Bronchial epithelial cell (primary cell): ENCODE measurements around the gene ACTMAP. TPM values are rescaled to one million over a fixed set of nuclear protein-coding genes. Genes with fewer than 3 reads are reported as not detected.

Experiments
- DNase-seq: peaks from one replicate; pipeline ENCODE4 v3.0.0-alpha.2; 2010; ENCODE audit warnings: low read depth
- FAIRE-seq: peaks from 2 replicates; lab custom pipeline; 2011; peaks lifted over from hg19 to GRCh38; lab: Jason Lieb, UNC
- H3K27me3 ChIP-seq: 2 replicates; pipeline ENCODE4 v1.5.1; 2011; ENCODE audit warnings: low read length; ENCODE audit not compliant: control insufficient read depth, insufficient read depth
- H3K36me3 ChIP-seq: 2 replicates; pipeline ENCODE4 v1.5.1; 2011; ENCODE audit warnings: low read length; ENCODE audit not compliant: control insufficient read depth, insufficient read depth
- H3K4me3 ChIP-seq: 2 replicates; pipeline ENCODE4 v1.5.1; 2011; ENCODE audit warnings: mild to moderate bottlenecking, low read depth, low read length, control low read depth
- total RNA-seq: library from RNA; depleted of rRNA; stranded (reverse); fragments of >200 nt; gene quantifications from 2 replicates; pipeline ENCODE4 v1.2.1, GENCODE V29; 2014
- TF ChIP-seq, protein P1 (sequence below): IDR thresholded peaks from 2 replicates; pipeline ENCODE4 v1.5.1; 2011; ENCODE audit warnings: mild to moderate bottlenecking, moderate library complexity, low read length, control low read depth, inconsistent platforms; ENCODE audit not compliant: insufficient read depth, severe bottlenecking

ACTMAP gene
- total RNA-seq, 1 donor from 2014 or later, result 0.26 TPM

DNA sequence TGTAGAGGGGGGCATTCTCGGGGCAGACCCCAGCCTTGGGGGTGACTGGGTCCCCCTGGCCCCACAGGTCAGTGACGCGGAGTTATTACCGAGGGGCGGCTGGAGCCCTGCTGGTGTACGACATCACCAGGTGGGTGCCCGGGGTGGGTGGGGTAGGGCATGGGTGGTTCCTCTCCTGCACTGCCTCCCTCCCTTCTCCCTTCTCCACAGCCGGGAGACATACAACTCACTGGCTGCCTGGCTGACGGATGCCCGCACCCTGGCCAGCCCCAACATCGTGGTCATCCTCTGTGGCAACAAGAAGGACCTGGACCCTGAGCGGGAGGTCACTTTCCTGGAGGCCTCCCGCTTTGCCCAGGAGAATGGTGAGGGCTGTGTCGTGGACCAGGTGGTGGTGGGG, 33.4 kb upstream of the ACTMAP start:
- Histone ChIP-seq H3K27me3 (no peaks in the 10 kb centered on the region), H3K4me3 (no peak overlapping the region), H3K36me3 (peaks cover 5% of the 10 kb centered on the region)
- TF ChIP-seq, protein P1, sequence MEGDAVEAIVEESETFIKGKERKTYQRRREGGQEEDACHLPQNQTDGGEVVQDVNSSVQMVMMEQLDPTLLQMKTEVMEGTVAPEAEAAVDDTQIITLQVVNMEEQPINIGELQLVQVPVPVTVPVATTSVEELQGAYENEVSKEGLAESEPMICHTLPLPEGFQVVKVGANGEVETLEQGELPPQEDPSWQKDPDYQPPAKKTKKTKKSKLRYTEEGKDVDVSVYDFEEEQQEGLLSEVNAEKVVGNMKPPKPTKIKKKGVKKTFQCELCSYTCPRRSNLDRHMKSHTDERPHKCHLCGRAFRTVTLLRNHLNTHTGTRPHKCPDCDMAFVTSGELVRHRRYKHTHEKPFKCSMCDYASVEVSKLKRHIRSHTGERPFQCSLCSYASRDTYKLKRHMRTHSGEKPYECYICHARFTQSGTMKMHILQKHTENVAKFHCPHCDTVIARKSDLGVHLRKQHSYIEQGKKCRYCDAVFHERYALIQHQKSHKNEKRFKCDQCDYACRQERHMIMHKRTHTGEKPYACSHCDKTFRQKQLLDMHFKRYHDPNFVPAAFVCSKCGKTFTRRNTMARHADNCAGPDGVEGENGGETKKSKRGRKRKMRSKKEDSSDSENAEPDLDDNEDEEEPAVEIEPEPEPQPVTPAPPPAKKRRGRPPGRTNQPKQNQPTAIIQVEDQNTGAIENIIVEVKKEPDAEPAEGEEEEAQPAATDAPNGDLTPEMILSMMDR, result no peak
- FAIRE-seq (no peak), DNase-seq (no peak)

DNA sequence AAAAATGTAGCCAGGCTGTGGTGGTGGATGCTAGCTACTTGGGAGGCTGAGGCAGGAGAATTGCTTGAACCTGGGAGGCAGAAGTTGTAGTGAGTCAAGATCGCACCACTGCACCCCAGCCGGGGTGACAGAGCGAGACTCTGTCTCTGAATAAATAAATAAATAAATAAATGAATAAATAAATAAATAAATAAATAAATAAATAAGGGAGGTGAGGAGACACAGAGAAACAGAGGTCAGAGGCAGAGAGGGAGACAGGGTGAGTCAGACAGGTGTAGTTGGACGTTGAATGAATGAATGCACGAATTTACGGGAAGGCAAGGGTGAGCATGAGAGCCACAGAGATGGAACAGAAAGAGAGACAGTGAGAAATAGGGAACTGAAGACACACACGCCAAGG, 30.9 kb upstream of the ACTMAP start:
- DNase-seq (no peak), FAIRE-seq (no peak)
- TF ChIP-seq, protein P1, result no peak
- Histone ChIP-seq H3K4me3 (no peak overlapping the region), H3K36me3 (peaks cover 3% of the 10 kb centered on the region), H3K27me3 (no peaks in the 10 kb centered on the region)

DNA sequence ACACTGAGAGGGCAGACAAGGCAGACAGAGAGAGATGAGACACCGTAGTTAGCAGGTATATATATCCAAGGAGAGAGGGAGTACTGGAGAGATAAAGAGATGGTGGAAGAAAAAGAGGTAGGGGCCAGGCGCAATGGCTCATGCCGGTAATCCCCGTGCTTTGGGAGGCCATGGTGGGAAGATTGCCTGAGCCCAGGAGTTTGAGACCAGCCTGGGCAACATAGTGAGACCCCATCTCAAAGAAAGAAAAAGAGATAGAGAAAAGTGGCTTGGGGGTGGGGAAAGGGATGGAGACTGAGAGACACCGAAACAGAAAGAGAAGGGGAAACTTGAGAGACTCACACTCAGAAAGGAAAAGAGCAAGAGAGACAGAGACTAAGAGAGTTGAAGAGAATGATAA, 30.3 kb upstream of the ACTMAP start:
- no peak overlapping the region for H3K4me3 ChIP-seq
- FAIRE-seq, result no peak
- TF ChIP-seq, protein P1, result no peak
- no peak for DNase-seq
- peaks cover 3% of the 10 kb centered on the region for H3K36me3 ChIP-seq
- no peaks in the 10 kb centered on the region for H3K27me3 ChIP-seq

DNA sequence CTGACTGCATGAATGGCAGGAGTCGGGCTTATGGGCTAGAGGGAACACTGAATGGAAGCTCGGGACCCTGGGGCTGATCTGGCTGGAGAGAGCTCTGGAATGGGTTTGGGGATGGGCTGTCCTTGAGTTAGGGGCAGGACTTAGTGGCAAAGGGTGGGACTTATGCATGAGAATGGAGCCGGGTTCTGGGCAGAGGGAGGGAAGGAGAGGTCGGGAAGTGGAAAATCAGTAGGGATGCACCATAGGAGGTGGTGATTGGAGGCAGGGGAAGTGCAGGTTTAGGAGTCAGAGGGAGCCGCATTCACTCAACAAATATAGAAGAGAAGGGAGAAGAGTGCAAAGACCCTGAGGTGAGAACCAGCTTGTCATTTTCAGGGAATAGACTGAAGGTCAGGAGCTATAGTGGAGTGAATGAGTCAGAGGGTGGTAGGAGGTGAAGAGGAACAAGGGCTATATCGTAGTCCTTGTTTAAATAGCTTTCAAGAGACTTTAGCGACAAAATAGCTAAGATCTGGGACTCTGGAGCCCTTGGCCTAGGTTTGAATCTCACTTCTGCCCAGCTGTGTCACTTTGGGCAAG, 28.5 kb upstream of the ACTMAP start:
- FAIRE-seq, result no peak
- no peaks in the 10 kb centered on the region for H3K27me3 ChIP-seq
- TF ChIP-seq, protein P1, result no peak
- peaks cover 3% of the 10 kb centered on the region for H3K36me3 ChIP-seq
- DNase-seq, result peak; percentile 55
- H3K4me3 ChIP-seq, result peak overlapping the region; percentile 82

DNA sequence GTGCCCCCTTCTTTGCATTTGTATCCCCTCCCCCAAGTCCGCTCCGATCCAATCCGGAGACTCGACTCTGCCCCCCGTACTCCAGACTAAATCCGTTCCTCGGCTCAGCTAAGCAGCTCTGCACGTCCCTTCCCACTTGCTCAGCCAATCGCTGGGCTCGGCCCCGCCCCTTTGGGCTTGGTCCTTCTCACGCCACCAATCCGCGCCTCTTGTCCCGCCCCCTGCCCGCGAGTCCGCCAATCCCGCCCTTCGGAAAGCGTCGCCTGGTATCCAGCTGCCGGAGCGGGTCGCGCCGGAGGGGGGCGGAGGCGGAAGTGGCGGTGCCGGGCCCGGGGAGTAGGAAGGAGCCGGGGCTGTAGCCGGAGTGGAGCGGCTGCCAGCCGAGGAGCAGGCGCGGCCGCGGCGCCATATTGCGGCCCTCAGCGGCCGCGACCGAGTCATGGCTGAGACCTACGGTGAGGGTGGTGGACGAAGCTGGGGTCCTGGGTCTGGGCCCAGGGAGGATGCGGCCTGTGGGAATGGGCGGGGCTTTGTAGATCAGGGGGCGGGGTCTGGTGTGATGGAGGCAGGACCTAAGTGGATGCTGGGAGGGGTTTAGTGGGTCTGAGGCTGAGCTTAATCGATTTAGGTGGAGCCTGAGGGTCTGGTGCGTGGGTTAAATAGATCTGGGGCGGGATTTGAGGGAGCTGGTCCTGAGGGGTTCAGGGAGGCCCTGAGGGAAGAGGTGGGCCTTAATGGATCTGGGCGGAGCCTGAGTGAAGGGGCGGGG, 27.8 kb upstream of the ACTMAP start, which contains the start of gene RAB4B:
Gene RAB4B, plus strand, starts transcription at position 311 of the 769 bp plus-strand sequence. Its CDS starts 129 bp downstream, at position 440.
- FAIRE-seq (no peak), DNase-seq (peak; percentile 98)
- no peaks in the 10 kb centered on the region for H3K36me3 ChIP-seq
- no peaks in the 10 kb centered on the region for H3K27me3 ChIP-seq
- TF ChIP-seq, protein P1, result peak; percentile 3
- peak within 1 kb of the TSS; percentile 82 for H3K4me3 ChIP-seq
